Neural progenitor cell (in vitro differentiated cells): ENCODE results near the gene NAA40.

Source experiments
- EZH2 ChIP-seq: fragments of 200-600 bp; sonication (generic); IDR thresholded peaks from 2 replicates; pipeline ENCODE4 v1.6.1; 2017; ENCODE audit warnings: antibody characterized with exemption, mild to moderate bottlenecking, moderate library complexity
- EZH2phosphoT487 ChIP-seq: fragments of 200-600 bp; sonication (generic); IDR thresholded peaks from 2 replicates; pipeline ENCODE4 v1.6.1; 2017; ENCODE audit warnings: antibody characterized with exemption
- TF ChIP-seq, protein P1 (sequence below): fragments of 200-600 bp; sonication (generic); IDR thresholded peaks from 2 replicates; pipeline ENCODE4 v1.5.1; 2017; ENCODE audit warnings: antibody characterized with exemption, mild to moderate bottlenecking

DNA sequence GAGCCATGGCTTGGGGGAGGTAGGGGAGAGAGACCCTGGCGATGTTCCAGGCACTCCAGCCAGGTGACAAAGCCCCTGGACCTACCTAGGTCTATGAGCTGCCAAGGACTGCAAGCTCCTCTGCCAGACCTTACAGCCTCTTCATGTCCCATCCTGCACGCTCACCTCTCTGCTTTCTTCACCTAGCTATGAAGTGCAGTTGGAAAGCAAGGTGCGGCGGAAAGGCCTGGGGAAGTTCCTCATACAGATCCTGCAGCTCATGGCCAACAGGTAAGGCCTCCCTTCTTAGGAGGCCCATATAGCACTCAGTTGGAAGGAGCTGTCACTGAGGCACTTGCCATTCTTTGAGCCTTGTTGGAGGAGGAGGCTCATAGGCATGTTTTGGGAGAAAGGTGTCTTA lies 13.8 kb downstream of the NAA40 start:
- TF ChIP-seq, protein P1, sequence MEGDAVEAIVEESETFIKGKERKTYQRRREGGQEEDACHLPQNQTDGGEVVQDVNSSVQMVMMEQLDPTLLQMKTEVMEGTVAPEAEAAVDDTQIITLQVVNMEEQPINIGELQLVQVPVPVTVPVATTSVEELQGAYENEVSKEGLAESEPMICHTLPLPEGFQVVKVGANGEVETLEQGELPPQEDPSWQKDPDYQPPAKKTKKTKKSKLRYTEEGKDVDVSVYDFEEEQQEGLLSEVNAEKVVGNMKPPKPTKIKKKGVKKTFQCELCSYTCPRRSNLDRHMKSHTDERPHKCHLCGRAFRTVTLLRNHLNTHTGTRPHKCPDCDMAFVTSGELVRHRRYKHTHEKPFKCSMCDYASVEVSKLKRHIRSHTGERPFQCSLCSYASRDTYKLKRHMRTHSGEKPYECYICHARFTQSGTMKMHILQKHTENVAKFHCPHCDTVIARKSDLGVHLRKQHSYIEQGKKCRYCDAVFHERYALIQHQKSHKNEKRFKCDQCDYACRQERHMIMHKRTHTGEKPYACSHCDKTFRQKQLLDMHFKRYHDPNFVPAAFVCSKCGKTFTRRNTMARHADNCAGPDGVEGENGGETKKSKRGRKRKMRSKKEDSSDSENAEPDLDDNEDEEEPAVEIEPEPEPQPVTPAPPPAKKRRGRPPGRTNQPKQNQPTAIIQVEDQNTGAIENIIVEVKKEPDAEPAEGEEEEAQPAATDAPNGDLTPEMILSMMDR = no peak
- TF ChIP-seq EZH2 (no peak), EZH2phosphoT487 (no peak)
